CD4-positive, alpha-beta T cell treated with Interleukin-17A for 4 hours (primary cell): ENCODE results near the gene CDK5RAP1.

Source experiments
- DNase-seq: peaks from one replicate; pipeline ENCODE4 v3.0.0-alpha.2; 2020; ENCODE audit warnings: mixed read lengths

CDK5RAP1 gene

DNA sequence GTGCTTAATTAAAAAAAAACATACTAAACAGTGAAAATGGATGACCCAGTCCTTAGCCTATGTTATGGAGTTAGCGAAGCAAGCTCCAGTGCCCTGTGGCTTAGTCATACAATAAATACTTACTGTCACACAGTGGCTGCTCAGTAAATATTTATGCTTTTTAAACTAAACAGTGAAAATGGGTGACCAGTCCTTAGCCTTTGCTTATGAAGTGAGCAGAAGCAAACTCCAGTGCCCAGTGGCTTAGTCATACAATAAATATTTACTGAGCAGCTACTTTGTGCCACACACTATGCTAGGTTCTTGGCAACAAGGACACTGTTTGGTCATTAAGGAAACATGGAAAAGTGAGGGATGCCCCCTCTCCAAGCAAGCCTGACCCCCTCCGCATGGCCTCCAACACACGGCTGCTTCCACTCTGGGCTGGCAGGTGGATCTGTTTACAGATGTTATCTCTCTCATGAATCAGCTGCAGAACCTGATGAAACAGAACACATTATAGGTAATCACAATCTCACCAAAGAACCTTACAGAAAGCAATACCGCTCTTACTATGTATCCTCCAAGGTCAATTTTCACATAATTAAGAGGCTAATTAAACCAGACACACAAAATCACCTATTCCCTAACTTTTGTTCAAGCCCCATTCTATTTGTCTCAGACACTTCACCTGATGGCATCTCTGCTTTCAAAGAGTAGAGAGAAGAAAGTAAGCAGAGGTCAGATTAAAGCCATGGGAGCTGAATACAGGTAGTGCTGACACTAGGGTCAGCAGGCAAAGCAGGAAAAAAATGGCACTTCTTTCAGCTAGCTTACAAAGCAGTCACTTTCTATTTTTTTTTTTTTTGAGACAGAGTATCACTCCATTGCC, 27.3 kb downstream of the CDK5RAP1 start:
- DNase-seq: no peak

DNA sequence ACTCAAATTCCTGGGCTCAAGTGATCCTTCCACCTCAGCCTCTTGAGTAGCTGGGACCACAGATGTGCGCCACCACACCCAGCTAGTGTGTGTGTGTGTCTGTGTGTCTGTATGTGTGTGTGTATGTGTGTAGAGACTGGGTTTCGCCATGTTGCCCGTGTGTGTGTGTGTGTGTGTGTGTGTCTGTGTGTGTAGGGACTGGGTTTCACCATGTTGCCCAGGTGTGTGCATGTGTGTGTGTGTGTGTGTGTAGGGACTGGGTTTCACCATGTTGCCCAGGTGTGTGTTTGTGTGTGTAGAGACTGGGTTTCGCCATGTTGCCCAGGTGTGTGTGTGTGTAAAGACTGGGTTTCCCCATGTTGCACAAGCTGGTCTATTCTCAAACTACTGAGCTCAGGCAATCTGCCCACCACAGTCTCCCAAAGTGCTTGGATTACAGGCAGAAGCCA, 28.3 kb downstream of the CDK5RAP1 start:
- DNase-seq: no peak

DNA sequence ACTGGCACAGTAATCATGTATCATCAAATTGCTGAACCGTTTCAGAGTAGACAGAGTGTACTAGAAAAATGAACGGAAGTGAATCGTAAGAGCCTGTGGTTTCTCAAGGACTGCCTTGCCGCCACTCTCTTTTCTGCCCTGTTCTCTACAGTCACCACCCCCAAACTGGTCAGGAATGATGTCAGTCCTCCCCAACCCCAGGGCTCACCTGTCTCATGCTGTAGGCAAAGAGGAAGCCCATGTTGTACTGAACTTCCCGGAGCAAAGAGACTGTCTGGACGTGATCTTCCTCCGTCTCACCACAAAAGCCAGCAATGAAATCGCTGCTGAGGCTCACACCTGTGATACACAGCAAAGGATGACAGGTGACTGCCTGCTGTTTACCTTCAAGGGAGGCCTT, 31.0 kb downstream of the CDK5RAP1 start:
- DNase-seq: peak; percentile 73

DNA sequence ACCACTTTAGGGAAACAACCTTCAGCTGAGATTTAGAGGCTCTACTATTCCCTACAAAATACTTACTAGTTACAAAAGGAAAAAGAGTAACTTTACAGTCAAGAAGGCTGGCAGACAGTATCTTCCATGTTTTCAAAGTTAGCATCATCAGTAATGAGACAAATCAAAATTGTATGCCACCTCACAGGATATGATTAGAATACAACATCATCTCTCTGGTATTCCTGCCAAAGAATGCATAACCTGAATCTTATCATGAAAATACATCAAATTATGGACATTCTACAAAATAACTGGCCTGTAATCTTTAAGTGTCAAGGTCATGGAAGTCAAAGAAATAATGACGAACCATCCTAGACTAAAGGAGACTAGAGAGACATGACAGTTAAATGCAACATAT, 38.4 kb downstream of the CDK5RAP1 start:
- DNase-seq: no peak

DNA sequence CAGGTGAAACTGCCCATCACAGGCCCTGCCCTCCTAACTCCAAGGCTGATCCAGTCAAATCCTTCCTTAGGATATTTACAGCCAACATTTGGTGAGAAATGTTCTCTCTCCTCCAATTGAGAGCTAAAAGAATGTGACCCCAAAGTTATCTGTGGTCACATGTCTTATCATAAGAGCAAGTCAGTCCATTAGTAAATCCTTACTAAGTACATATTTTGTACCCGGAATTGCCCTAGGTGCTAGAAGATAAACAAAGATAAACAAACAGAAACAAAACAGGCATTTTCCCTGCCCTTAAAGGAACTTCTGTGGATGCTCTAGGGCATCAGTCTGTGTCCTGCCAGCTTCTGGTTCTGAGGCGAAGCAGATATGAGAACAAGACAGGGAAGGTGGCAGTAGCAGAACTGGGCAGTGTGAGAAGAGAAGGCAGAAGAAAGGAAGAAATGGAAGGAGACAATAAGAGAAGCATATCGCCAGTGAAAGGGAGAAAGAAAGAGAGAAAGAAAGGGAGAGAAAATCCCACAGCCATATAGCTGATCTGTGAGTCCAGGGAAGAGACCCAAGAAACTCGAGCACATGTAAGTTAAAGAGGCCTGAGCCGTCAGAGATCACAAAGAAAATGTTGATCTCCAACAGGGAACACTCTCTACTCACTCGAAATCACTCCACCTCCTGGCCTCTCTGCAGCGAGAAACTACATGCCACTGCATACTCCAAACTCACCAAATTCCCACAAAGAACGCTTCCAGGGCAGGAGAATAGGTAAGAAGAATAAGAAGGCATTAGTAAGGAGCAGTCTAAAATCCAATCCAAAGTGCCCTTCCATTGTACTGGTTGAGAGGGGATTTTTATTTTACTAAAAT, 41.7 kb downstream of the CDK5RAP1 start:
- DNase-seq: no peak

DNA sequence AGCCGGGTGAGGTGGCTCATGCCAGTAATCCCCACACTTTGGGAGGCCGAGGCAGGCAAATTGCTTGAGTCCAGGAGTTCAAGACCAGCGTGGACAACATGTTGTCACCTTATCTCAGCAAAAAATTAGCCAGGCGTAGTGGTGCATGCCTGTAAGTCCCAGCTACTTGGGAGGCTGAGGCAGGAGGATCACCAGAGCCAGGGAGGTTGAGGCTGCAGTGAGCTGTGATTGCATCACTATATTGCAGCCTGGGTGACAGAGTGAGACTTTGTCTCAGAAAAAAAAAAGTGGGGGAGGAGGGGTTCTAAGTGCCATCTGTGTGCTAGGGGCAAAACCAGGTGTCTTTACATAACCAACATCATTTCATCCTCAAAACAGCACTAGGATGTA, 48.3 kb downstream of the CDK5RAP1 start:
- DNase-seq: no peak

DNA sequence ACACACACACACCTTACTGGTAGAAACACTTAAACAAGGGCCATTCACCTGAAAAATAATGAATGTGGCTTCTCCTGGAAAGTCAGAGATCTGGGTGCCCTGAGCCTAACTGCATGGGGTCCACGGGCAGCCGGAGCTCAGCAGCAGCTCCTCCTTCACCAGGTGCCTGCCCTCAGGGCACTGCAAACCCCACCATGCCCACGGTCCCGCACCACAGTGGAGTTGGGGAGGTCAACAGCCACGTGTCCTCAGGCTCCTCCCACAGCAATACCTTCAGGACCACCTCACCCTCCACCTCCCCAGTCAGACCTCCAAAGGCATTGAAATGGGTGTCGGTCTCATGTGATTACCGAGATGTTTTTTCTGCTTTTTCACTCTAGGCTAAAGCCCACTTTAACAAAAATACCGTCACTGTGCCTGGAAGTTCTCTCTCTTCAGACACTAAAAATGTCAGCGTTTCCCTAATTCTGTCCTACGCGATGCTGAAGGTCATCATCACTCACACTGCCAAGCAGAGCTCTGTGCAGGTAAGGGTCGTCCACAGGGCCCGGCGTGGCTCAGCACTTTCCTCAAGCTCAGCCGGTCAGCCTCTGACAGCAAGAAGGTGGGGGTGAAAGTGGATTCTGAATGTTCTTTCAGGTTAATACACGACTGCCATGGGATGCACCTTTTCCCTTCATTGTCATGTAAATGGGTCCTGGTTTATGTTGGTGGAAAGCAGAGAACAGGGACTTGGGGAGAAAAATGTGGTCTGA, 48.9 kb downstream of the CDK5RAP1 start:
- DNase-seq: no peak

DNA sequence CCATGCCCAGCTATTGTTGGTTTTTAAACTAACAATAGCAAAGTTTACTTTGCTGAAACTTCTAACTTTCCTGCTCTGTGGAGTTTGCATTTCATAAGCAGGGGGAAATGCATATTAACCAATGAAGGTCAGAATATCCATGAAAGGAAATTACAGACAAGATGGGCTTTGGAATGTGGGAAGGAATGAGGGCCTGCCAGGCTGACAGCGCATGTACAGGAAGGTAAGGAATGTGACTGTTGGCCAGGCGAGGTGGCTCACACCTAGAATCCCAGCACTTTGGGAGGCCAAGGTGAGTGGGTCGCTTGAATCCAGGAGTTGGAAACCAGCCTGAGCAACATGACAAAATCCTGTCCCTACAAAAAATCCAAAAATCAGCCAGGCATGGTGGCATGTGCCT, 49.6 kb downstream of the CDK5RAP1 start:
- DNase-seq: no peak

DNA sequence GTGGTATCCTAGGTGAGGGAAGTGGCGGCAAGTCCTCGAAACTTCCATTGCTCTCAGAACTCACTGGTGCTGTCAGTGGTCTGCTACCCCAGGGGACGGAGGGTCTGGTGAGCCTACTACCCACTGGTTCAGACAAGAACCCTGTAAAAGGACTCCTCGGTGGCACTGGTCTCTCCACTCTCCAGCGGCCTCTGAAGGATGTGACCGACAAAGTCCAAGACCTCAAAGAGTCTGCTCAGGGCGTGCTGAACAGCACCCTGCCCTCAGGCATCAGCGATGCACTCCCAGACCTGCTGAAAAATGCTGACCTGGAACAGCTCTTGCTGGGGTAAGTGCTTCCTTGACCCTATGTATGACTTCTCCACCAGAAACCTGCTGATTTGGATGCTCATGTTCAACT, 51.8 kb downstream of the CDK5RAP1 start:
- no peak for DNase-seq

DNA sequence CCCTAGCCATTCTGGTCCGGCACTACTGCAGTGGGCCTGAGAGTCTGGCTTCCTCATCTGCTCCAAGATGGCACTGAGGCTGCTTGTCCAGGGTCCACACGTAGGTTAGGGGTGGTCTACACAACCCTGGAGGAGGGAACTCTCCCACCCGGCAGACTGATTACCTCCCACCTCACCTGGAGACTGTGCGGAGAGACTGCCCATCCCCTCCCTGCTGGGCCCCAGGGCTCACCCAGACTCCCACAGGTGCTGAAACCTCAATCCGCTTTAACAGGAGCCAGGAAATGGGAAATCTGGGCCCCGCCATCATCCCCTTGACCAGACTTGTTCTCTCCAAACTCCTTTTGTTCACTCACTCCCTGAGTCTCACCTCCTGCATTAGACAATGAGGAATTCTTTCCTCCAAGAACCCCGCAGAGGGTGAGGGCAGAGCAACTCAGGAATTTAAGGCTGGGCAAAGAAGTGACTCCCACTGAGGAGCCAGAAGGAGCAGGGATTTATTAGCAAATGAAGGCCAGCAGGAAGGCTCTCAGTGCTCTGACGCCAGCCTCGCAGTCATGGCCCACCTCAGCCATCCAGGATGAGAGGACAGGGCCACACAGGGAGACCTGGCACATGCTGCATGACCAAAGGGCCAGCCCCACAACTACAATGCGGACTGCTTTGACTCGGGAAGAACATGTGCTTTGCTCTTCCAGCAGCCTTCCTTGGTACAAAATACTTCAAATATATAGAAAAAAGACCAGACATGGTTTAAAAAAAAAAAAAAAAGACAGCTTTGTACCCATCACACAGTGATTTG, 53.0 kb downstream of the CDK5RAP1 start:
- no peak for DNase-seq

DNA sequence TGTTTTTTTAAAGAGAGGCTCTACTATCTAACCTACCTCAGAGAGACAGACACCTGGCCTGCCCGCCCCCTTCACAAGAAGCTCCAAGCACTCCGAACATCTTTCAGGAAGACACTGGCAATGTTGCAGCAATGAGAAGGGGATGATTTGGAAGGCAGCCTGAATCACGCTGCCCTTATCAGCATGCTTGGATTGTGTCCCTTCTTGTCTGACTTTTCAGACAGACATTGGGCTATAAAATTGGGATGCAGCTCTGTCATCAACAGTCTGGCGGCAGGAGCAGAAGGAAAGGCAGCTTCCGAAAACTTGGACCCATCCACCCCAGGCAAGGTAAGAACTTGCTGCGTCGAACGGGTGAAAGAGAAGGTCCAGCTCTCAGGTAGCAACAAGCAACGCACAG, 56.0 kb downstream of the CDK5RAP1 start:
- no peak for DNase-seq

DNA sequence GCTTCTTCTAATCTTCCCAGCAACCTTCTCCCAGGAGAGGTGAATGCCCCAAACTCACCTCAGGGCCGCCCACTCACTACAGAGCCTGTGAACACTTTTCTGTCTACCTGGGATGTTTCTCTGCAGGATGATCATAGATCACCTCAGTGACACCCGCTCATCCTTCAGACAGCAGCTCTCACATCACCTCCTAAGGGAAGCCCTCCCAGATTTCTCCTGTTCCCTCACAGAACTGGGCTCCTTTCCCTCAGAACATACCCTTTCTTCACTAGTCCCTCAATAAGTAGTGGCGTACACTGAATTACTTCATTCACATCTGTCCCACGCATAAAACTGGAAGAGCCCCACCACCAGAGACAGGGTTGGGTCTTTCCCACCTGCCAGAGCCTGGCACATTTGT, 57.8 kb downstream of the CDK5RAP1 start:
- no peak for DNase-seq

DNA sequence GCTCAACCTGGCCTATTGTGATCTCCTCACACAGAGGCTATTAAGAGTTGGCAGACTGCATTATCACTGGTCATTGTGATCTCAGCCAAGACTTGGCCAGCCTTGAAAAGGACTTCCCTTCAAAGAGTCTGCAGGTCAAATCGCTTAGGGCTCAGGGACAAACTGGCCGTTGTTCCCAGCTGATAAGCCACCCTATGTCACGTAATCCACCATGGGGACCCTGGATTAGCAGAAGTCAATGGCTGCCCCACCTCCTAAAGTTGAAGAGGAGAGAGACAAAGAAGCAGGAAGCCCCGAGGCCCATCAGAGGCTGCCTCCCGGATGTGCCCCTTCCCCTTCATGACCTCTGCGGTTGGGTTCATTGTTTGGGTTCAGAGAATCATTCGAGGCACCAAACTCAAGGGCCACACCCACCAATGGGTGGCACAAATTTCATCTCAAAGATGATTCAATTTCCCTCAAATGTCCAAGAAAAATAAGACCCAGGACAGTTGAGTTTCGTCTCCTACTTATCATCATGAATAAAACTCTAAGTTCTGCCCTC, 61.7 kb downstream of the CDK5RAP1 start:
- no peak for DNase-seq

DNA sequence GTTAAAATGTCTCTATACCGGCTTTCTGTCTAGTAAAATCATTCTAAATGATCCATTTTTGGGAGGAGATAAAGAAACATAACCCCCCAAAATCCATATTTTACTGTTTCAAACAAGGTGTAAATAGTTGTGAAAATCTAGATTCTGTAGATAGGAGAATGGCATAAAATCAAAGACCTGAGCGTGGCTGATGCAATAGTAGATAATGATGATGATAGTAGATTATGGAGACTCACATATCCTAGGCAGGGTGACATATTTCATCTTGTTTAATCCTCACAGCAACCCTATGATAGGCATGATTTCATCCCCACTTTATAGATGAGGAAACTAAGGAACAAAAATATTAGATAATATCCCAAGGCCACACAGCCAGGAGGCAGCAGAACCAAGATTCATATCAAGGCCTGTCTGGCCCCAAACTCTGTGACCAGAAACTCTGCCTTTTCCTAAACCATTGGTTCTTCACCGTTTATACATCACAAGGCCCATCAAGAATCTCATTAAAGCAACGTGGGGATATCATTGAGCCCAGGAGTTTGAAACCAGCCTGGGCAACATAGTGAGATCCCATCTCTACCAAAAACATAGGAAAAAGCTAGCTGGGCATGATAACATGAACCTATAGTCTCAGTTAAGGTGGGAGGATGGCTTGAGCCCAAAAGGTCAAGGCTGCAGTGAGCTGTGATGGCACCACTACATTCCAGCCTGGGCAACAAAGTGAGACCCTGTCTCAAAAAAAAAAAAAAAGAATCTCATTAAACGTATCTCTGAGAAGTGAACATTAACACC, 62.7 kb downstream of the CDK5RAP1 start:
- DNase-seq: no peak

DNA sequence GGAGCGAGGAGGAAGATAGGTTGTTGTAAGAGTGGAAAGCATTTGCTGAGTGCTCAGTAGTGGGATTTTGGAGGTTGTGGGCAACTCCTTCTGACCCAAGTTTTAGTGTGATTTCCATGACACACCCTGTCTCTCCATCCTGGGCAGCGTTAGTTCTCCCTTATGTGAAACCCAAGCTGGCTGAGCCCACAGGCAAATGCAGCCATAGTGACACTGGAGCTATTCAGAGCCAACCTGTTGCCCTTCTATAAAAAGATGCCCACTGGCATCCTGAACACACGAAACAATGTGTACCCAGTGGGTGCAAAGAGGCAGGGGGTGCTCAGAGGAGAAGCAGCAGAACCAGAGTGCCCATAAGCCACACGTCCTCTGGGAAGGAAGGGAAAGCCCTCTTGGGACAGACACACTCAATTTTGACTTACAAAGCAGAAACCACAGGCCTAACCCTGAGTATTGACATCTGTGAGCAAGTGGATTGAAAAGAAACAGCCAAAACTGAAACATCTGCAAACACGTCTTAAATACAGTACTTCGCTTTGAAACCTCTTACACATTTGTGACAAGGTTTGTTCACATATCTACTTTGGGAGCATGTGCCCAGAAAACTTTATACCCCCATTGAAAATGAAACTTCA, 63.7 kb downstream of the CDK5RAP1 start:
- DNase-seq: no peak

DNA sequence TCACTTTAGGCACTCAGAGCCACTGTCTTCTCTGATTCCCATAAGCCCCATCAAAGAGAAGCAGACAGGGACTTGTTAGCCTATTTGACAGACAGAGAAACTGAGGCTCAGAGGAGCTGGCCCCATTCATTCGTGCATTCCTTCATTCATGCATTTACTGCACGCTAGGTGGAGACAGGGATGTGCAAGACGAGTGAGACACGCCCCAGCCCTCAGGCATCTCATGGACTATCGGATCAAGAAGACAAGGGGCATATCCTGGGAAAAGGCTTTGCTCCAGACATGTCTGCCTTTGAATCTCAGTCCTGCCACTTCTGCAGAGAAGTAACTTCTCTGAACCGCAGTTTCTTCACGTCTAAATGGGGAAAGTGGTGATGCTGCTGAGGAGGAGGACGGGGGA, 64.2 kb downstream of the CDK5RAP1 start:
- no peak for DNase-seq

DNA sequence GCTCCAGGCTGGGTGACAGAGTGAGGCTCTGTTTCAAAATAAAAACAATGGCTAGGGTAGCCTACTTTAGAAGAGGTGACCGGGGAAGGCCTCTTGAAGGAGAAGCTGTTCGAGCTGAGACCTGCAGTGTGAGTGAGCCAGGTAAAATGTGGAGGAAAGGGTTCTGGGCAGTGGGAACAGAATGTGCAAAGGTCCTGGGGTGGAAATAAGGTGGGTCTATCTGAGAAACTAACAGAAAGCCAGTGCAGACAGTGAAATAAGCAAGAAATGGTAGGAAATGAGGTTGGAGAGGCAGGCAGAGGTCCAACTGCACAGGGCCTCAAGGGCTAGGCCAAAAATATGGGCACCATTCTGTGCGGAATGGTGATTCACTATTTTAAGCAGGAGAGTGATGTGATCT, 64.9 kb downstream of the CDK5RAP1 start:
- no peak for DNase-seq

DNA sequence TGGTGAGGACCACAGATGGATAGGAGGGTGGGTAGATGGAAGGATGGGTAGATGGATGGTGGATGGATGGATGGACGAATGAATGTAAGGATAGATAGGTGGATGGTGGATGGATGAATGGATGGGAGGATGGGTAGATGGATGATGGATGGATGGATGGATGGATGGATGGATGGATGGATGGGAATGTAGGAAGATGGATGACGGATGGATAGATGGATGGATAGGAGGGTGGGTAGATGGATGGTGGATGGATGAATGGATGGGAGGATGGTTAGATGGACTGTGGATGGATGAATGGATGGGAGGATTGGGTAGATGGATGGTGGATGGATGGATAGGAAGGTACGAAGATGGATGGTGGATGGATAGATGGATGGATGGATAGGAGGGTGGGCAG, 67.2 kb downstream of the CDK5RAP1 start:
- no peak for DNase-seq

DNA sequence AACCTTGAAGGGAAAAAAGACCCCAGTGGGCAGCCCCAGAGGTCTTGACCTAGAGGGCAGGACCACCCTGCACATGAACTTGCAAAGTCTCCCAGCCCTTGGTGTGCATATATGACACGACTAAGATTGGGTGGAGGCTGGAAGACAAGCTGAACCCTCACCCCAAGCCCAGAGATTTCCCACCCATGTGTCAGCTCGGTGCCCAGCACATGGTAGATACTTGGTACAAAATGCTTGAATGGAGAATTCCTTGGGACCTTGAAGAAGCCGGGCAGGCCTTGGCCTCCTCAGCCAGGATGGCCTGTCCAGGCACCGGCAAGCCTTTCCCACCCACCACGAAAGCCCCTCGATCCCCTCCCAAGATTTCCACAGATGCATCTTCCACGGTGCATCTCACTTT, 67.7 kb downstream of the CDK5RAP1 start:
- DNase-seq: no peak

DNA sequence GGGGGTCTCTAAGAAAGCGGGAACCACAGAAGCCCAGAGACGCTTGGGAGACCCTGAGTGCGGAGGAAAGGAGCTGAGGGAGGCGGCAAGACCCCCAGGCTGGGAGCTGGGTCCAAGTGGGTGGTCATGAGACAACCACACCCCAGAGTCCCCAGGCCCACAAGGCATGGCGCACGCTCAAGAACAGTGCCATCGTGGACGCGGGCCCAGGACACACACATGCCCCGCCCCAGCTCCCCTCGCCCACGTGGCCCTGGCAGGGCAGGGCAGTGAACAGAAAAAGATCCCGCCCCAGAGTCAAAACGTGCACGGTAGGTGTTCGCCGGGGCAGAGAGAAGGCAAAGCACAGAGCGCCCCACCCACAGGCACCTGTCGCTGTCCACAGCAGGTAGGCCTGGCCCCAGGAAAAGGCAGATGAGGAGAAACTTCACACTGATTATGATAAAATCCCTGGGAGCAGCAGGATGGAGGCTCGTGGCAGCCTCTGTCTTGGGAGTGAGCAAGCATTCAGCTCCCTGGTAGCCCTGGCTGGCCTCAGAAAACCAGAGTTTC, 68.3 kb downstream of the CDK5RAP1 start:
- DNase-seq: no peak
